ENCODE results near the gene GALNT16. TPM values are rescaled to one million over a fixed set of nuclear protein-coding genes. Genes with fewer than 3 reads are reported as not detected.

The GALNT16 gene
- total RNA-seq, 1 experiment from 2014 or later, result 0.03 TPM

- Histone ChIP-seq H3K27ac (no peak overlapping the region), H3K36me3 (peaks cover 3% of the 10 kb centered on the region), H3K27me3 (replicated peaks) (no peaks in the 10 kb centered on the region), H3K9me3 (replicated peaks) (no peaks in the 10 kb centered on the region), H3K4me1 (replicated peaks) (no peaks in the 10 kb centered on the region), H3K4me3 (no peak overlapping the region)
- DNase-seq (ENCODE audit: low read depth in 1 of 2, low spot score in 2 of 2), result no peak
Measured at GRCh38 chr14:69241577-69241976, 18.4 kb upstream of the GALNT16 start.

DNA sequence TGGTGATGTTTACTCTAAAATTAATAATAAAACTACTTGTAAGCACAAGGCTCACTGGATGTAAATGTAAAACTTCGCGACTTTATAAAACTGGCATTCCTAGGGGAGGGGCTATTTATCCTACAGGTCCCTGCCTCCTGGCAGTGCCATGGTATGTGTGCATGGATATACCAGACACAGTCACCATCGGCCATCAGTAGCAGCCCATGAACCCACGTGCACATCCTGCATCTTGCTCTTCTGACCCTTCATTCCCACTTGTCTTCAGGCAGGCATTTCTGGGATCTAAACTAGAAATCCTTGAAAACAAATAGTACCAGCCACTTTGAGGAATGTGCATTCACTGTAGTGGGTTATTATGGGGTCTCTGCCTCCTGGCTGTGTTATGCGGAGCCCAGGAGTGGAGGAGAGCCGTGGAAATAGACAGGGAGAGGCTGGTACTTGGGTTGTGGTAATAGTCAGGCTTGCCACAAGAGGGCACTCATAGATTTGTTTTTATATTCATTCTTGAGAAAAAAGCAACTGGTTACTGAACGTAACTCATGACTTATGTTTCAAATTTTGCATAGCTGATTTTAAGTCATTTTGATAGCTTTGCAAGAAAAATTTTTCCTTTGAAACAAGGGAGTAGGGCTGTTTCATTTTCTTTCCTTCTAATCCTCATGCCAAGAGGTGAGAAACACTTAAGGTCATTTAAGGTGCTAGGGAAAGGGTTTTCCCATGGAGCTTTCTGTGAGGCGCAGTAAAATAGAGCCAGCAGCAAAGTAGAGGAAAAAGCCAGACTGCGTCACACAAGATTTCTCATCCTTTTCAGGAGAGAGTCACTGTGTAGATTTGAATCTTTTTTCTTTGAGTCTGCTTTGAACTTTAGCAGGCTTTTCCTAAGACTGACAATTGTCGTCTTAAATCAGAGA lies 17.4 kb upstream of the GALNT16 start:
- H3K27me3 ChIP-seq (replicated peaks), result no peaks in the 10 kb centered on the region
- no peak overlapping the region for H3K4me3 ChIP-seq
- H3K4me1 ChIP-seq (replicated peaks), result no peaks in the 10 kb centered on the region
- no peak overlapping the region for H3K27ac ChIP-seq
- peaks cover 3% of the 10 kb centered on the region for H3K36me3 ChIP-seq
- H3K9me3 ChIP-seq (replicated peaks), result no peaks in the 10 kb centered on the region
- peak in 1 of 2 experiments; percentile 43 for DNase-seq (ENCODE audit: low read depth in 1 of 2, low spot score in 2 of 2)

DNA sequence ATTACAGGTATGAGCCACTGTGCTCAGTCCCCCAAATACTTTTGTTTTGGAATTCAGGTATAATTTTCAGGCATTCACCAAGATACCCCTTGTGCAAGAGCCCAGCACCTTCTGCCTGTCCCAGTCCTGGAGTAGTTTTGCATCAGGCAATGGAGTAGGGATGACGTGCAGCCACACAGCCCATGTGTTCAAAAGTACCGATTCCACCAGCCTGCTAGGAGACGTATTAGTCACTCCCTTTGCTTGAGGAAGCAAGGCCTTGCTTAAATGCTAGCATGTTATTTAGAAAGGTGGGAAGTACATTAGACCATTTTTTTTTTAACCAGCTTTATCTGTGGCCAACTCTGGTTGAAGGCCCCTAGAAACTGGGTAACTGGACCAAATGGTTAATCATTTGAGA lies 15.0 kb upstream of the GALNT16 start:
- no peaks in the 10 kb centered on the region for H3K36me3 ChIP-seq
- H3K4me1 ChIP-seq (replicated peaks), result no peaks in the 10 kb centered on the region
- no peaks in the 10 kb centered on the region for H3K9me3 ChIP-seq (replicated peaks)
- no peak overlapping the region for H3K4me3 ChIP-seq
- no peaks in the 10 kb centered on the region; the same call in 1 of the 2 replicates for H3K27me3 ChIP-seq (replicated peaks)
- no peak overlapping the region for H3K27ac ChIP-seq
- no peak for DNase-seq (ENCODE audit: low read depth in 1 of 2, low spot score in 2 of 2)

GRCh38 chr14:69246331-69246730 lies 13.6 kb upstream of the GALNT16 start:
- H3K27ac ChIP-seq, result no peak overlapping the region
- no peak overlapping the region for H3K4me3 ChIP-seq
- peak in 1 of 2 experiments; percentile 19 for DNase-seq (ENCODE audit: low read depth in 1 of 2, low spot score in 2 of 2)
- H3K9me3 ChIP-seq (replicated peaks), result no peaks in the 10 kb centered on the region
- no peaks in the 10 kb centered on the region; the same call in 1 of the 2 replicates for H3K27me3 ChIP-seq (replicated peaks)
- H3K36me3 ChIP-seq, result no peaks in the 10 kb centered on the region
- H3K4me1 ChIP-seq (replicated peaks), result no peaks in the 10 kb centered on the region

DNA sequence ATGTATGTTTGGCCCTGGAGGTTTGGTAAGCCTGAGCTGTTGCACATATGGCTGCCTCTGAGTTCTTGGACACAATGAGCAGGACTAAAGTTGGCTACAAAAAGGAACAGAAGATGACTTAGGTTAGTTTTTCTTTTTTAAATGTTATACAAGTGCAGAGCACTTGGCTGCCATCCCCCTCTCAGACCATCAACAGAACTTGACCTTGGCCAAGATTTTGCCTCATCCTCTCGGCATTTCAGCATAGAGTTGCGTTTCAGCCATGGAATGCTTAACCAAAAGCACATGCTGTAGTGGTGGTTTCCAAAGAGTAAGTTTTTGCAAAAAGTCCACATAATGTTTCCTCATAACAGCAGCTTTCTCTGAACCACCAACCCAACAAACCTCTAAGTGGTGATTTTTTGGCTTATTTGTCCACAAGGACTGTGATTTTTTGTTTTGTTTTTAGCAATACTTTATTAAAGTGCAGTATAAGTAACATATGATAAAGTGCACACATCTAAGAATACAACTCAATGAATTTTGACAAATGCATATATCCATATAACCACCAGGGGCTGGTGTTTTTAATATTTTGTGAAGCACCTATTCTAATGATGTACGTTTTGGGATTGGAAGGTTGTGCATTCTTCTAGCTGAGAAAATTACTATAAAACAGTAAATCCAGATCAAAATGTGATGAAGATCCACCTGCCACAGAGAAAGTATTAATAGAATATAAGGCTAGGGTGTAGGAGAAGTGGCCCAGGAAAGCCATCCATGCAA lies 12.1 kb upstream of the GALNT16 start:
- H3K27me3 ChIP-seq (replicated peaks), result no peaks in the 10 kb centered on the region; the same call in 1 of the 2 replicates
- DNase-seq (ENCODE audit: low read depth in 1 of 2, low spot score in 2 of 2), result peak in 1 of 2 experiments; percentile 4
- H3K4me1 ChIP-seq (replicated peaks), result no peaks in the 10 kb centered on the region
- no peaks in the 10 kb centered on the region for H3K9me3 ChIP-seq (replicated peaks)
- no peaks in the 10 kb centered on the region for H3K36me3 ChIP-seq
- no peak overlapping the region for H3K4me3 ChIP-seq
- H3K27ac ChIP-seq, result no peak overlapping the region

- peaks cover 4% of the 10 kb centered on the region; the same call in 1 of the 2 replicates for H3K27me3 ChIP-seq (replicated peaks)
- no peak for DNase-seq (ENCODE audit: low read depth in 1 of 2, low spot score in 2 of 2)
- no peak overlapping the region for H3K4me3 ChIP-seq
- no peaks in the 10 kb centered on the region for H3K36me3 ChIP-seq
- H3K9me3 ChIP-seq (replicated peaks), result no peaks in the 10 kb centered on the region
- no peaks in the 10 kb centered on the region for H3K4me1 ChIP-seq (replicated peaks)
- no peak overlapping the region for H3K27ac ChIP-seq
Measured at GRCh38 chr14:69249603-69250002, 10.4 kb upstream of the GALNT16 start.

DNA sequence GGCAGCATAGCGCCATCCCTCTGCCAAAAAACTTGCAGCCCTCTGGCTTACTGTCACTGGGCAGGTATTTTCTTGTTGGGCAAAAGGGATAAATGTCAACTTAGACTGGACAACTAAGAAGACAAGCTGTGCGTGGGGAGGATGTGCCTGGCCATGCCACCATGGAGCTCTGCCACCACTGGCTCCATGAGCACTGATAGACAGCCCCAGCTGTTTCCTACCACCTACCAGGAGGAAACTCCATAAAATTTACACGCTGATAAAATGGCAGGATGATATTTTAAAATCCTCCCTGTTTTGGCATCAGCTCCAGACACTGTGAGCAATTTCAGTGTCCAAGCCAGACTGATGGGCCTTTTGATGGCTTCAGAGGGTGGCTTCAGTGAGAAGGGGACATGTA lies 7.1 kb upstream of the GALNT16 start:
- Histone ChIP-seq H3K36me3 (no peaks in the 10 kb centered on the region), H3K27me3 (replicated peaks) (peaks cover 4% of the 10 kb centered on the region), H3K9me3 (replicated peaks) (no peaks in the 10 kb centered on the region), H3K4me1 (replicated peaks) (no peaks in the 10 kb centered on the region), H3K27ac (no peak overlapping the region), H3K4me3 (no peak overlapping the region)
- DNase-seq (ENCODE audit: low read depth in 1 of 2, low spot score in 2 of 2), result no peak

DNA sequence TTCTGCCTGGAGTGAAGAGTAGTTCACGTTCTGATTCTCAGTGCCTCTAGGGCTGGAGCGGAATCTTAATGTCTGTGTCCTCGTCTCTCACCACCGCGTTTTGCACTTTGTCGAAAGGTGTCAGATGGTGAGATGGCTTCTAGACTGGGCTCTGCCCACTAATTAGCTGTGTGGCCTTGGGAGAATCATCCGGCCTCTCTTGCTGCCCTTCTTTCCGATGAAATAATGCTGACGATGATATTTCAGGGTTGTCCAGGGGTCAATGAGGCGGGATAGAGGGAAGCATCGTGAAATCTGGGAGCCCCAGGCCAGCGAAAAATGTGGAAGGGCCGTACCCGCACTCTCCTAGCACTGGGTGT lies 811 bp upstream of the GALNT16 start:
- DNase-seq (ENCODE audit: low read depth in 1 of 2, low spot score in 2 of 2), result no peak
- no peaks in the 10 kb centered on the region for H3K36me3 ChIP-seq
- H3K9me3 ChIP-seq (replicated peaks), result no peaks in the 10 kb centered on the region
- H3K27me3 ChIP-seq (replicated peaks), result peaks cover 46% of the 10 kb centered on the region
- H3K4me1 ChIP-seq (replicated peaks), result peaks cover 18% of the 10 kb centered on the region
- H3K27ac ChIP-seq, result no peak overlapping the region
- no peak overlapping the region for H3K4me3 ChIP-seq

- H3K4me1 ChIP-seq (replicated peaks), result peaks cover 18% of the 10 kb centered on the region
- DNase-seq (ENCODE audit: low read depth in 1 of 2, low spot score in 2 of 2), result no peak
Measured at GRCh38 chr14:69260190-69260860, 367 bp downstream of the GALNT16 start.

DNA sequence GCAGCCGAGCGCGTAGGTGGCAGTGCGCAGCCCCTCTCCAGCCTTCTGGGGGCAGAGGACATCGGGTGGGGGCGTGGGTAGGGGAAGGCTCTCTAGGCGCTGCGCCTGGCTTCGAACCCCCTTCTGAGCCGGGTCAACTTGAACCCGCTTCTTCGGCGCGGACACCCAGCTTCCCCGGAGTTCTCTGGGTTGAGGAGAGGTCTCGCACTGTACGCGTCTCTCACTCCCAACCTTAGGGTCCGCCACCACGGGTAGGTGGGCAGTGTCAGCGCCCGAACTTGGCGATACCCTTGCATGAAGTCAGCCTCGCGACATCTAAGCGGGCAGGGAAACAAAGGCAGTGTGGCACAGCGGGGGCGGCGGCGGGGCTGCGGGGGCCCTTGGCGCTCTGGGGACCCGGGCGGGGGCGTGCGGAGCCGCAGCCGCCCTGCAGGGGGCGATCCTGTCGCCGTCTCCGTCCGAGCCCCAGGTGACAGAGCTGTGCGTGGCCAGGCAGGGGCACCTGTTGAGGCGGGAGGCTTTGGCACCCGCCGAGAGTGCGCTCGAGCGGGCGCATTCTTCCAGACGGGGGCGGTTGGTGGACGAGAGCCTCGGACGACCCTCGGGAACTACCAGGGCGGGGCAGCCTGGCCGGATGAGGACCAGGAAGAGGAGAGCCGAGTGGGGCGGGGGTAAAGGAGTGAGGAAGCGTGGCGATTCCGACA lies 1.1 kb downstream of the GALNT16 start:
- no peak for DNase-seq (ENCODE audit: low read depth in 1 of 2, low spot score in 2 of 2)
- H3K4me3 ChIP-seq, result no peak overlapping the region
- no peaks in the 10 kb centered on the region for H3K36me3 ChIP-seq
- peaks cover 46% of the 10 kb centered on the region for H3K27me3 ChIP-seq (replicated peaks)
- H3K27ac ChIP-seq, result no peak overlapping the region
- H3K4me1 ChIP-seq (replicated peaks), result peaks cover 18% of the 10 kb centered on the region
- H3K9me3 ChIP-seq (replicated peaks), result no peaks in the 10 kb centered on the region

More at GRCh38 chr14:69260190-69260860, 367 bp downstream of the GALNT16 start:
- H3K27ac ChIP-seq, result no peak overlapping the region
- peak overlapping the region; percentile 30 for H3K4me3 ChIP-seq
- H3K9me3 ChIP-seq (replicated peaks), result no peaks in the 10 kb centered on the region
- H3K27me3 ChIP-seq (replicated peaks), result peaks cover 46% of the 10 kb centered on the region
- H3K36me3 ChIP-seq, result no peaks in the 10 kb centered on the region

DNA sequence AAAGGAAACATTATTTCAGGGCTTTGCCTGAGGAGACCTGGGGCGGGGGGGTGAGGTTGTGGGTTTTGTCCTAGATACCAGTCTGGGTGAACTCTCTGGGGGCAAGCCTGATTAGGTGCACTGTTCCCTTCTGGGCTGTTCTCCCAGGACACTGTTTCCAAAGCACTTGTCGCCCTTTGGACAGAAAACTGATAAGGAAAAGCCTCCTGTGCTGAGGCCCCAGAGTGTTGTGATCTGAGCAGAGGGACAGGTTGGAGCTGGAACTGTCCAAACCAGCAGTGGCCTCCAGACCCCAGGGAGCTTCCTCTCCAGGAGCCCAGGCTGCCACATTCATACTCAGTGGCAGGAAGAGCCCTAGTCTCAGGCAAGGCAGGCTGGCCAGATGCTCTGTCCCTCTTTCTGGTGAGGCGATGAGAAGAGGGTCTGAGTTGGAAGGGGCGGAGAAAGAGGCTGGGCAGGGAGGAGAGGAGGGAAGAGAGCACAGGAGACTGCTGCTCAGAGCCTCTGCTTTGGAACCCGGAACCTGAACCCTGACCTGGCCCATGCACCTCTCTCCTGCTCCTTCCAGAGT lies 1.9 kb downstream of the GALNT16 start:
- Histone ChIP-seq H3K4me3 (no peak overlapping the region), H3K4me1 (replicated peaks) (peaks cover 18% of the 10 kb centered on the region), H3K27ac (no peak overlapping the region), H3K27me3 (replicated peaks) (peaks cover 46% of the 10 kb centered on the region), H3K36me3 (no peaks in the 10 kb centered on the region), H3K9me3 (replicated peaks) (no peaks in the 10 kb centered on the region)
- DNase-seq (ENCODE audit: low read depth in 1 of 2, low spot score in 2 of 2), result no peak

DNA sequence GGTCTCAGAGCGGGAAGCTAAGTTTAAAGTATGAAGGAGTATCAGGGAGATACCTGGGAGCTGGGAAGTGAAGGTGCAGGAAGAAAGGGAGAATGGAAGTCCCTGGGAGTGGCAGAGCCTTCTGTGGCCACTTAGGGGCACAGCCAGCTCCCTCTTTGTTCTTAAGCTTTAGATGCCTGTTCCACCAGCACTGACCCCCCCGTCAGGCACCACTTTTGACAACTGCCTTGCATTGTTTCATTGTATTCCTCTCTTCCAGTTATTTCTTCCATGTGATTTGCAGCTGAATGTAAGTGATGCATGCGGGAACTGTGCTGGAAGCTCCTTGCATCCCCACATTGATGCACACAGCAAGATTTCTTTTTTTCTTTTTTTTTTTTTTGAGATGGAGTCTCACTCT lies 2.6 kb downstream of the GALNT16 start:
- H3K27me3 ChIP-seq (replicated peaks), result peaks cover 46% of the 10 kb centered on the region
- H3K27ac ChIP-seq, result no peak overlapping the region
- DNase-seq (ENCODE audit: low read depth in 1 of 2, low spot score in 2 of 2), result no peak
- H3K4me3 ChIP-seq, result no peak overlapping the region
- no peaks in the 10 kb centered on the region for H3K36me3 ChIP-seq
- H3K4me1 ChIP-seq (replicated peaks), result peaks cover 18% of the 10 kb centered on the region
- H3K9me3 ChIP-seq (replicated peaks), result no peaks in the 10 kb centered on the region

- H3K27ac ChIP-seq, result no peak overlapping the region
- no peak for DNase-seq (ENCODE audit: low read depth in 1 of 2, low spot score in 2 of 2)
- H3K9me3 ChIP-seq (replicated peaks), result no peaks in the 10 kb centered on the region
- H3K4me1 ChIP-seq (replicated peaks), result peaks cover 18% of the 10 kb centered on the region
- H3K27me3 ChIP-seq (replicated peaks), result peaks cover 43% of the 10 kb centered on the region
- no peak overlapping the region for H3K4me3 ChIP-seq
- no peaks in the 10 kb centered on the region for H3K36me3 ChIP-seq
Measured at GRCh38 chr14:69263364-69263763, 3.4 kb downstream of the GALNT16 start.

Measured in SJSA1 (cell line).